Measurements from ENCODE around the gene PLPP1. TPM values are rescaled to one million over a fixed set of nuclear protein-coding genes. Genes with fewer than 3 reads are reported as not detected.

The PLPP1 gene
- total RNA-seq, 1 donor from 2014 or later: 79.5 TPM

DNA sequence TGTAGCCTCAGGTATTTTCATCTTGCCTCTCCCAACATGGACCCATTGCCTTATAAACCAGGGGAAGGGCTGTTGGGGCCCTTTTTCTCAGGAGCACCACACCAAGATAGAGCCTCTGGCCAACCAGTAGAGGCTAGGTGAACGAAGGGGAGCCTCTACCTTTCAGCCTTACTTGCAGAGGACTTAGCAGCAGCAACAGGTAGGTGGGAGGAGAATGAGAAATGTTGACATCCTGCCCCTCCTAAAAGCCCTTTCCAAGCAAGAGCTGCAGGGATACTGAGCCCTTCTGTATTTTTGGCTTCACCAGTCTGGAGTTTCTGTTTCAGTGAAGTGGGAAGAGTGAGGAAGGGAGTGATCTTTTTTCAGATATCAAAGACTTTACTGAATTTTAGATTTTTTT is 149.5 kb downstream of the PLPP1 start:
- no peak for DNase-seq (ENCODE audit: low spot score)
- intact Hi-C loops (cut with DNase I): no loop called here
- no peak for ATAC-seq

DNA sequence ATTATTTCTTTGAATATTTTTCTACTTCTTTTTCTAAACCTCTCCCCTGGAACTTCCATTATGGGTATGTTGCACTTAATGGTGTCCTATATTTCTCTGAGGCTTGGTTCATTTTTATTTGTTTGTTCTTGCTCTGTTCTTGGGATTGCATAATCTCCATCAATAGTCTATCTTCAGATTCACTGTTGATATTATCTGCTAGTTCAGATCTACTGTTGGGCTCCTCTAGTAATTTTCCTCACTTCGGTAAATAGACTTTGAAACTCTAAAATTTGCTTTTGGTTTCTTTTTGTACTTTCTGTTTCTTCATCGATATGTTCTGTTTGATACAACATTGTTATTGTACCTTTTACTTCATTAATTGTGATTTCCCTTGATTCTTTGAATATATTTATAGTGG is 150.7 kb downstream of the PLPP1 start:
- DNase-seq (ENCODE audit: low spot score) (no peak), ATAC-seq (no peak)
- intact Hi-C loops (cut with DNase I): no loop called here

DNA sequence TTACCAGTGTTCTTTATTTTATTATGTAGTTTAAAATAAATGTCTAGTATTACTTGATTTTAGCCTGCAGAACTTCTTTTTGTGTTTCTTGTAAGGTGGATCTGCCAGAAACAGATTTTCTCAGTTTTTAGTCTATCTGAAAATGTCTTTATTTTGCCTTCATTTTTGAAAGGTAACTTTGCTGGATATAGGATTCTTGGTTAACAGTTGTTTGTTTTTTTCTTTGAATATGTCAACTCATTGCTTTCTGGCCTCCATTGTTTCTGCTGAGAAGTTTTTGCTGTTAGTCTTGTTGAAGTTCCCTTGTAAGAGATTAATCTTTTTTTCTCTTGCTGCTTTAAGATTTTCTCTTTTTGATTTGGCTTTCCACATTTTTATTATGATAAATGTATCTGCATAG is 151.5 kb downstream of the PLPP1 start:
- ATAC-seq: no peak
- no peak for DNase-seq (ENCODE audit: low spot score)

DNA sequence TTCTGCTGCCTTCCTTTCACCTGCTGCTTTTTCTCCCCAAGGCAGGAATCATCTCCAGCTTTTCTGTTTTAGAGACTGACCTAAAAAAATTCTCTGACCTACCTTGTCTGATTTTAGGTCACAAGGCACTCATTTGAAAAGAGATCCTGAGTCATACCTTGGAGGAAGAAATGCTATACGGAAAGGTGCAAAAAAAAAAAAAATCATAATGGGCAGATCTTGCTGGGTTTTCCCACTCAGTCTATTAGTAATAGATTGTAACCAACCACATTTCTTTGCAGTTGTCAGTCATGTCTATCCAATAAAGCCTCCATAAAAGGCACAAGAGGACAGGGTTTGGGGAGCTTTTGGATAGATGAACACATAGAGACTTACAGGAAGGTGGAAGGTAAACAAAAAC is 157.0 kb downstream of the PLPP1 start:
- intact Hi-C loops (cut with DNase I): no loop called here
- DNase-seq (ENCODE audit: low spot score): no peak
- ATAC-seq: no peak

More for the DNA sequence above, 151.5 kb downstream of the PLPP1 start:
- intact Hi-C loops (cut with DNase I): no loop called here

Small RNA genes within 50 kb of the gene (microRNA-seq; reads per million reads assigned to microRNA genes)
- 2.9 reads per million for gene MIR5687

Other genes starting within 250 kb of the PLPP1 start
- 24.8 TPM for gene DHX29, start 227.3 kb downstream of the PLPP1 start, total RNA-seq
- 69.0 TPM for gene MTREX, start 227.0 kb downstream of the PLPP1 start, total RNA-seq
- gene SLC38A9, start 177.4 kb upstream of the PLPP1 start, total RNA-seq: 29.2 TPM
- not detected for gene DDX4, start 203.1 kb upstream of the PLPP1 start, total RNA-seq

Data from sciatic nerve (tissue), 2 donors.